ENCODE results near the gene PDSS2.

The PDSS2 gene

DNA sequence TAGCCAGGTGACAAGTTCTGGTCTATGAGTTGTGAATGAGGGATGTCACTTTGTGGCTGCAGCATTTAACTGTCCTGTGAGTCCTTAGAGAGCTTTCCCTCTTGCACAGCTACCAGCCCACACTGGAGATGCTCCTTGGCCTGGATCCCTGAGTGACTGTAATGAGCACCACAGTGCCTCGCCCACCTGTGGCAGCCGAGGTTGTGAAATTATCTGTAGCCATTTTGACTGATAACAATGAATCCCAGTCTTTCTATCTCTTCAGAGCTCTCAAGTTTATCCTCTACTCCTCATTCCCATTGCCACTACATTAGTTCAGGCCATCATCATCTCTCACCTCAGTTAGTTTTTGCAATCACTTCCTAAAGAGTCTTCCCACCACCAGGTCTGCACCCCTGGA lies 302.7 kb downstream of the PDSS2 start:
- H3K23ac ChIP-seq (ENCODE audit: low read length) = no peak overlapping the region
- no CpG with 5 or more reads among the region's 2 CpGs for WGBS (ENCODE audit: extremely low coverage, insufficient coverage, insufficient read length)
- no peak overlapping the region for H2BK5ac ChIP-seq (ENCODE audit: low read depth, low read length, poor library complexity)
- H2BK120ac ChIP-seq (ENCODE audit: insufficient read depth, low read length, poor library complexity) = no peak overlapping the region
- H3K9ac ChIP-seq (ENCODE audit: low read length) = no peak overlapping the region
- H3K4me3 ChIP-seq (ENCODE audit: low read depth, low read length) = no peak overlapping the region
- H2AFZ ChIP-seq (ENCODE audit: insufficient read depth, low read length, poor library complexity) = no peak overlapping the region
- H3K9me3 ChIP-seq (ENCODE audit: insufficient read depth, low read depth, low read length) = no peaks in the 10 kb centered on the region
- H3K14ac ChIP-seq (ENCODE audit: low read length) = no peak overlapping the region
- no peak overlapping the region for H3K18ac ChIP-seq (ENCODE audit: low read length)
- no peak for DNase-seq
- H3K27me3 ChIP-seq (ENCODE audit: insufficient read depth, low read length) = no peaks in the 10 kb centered on the region
- no peaks in the 10 kb centered on the region for H3K4me1 ChIP-seq (ENCODE audit: control insufficient read depth in 1 of 2, insufficient read depth in 2 of 2, low read length in 2 of 2)
- no peak overlapping the region for H3K27ac ChIP-seq (ENCODE audit: low read depth, low read length)
- no peak overlapping the region for H3K4ac ChIP-seq (ENCODE audit: low read depth, low read length)
- no peak overlapping the region for H2BK12ac ChIP-seq (ENCODE audit: low read length)
- no peak overlapping the region for H4K12ac ChIP-seq (ENCODE audit: low read depth, low read length)
- H4K91ac ChIP-seq (ENCODE audit: low read depth, low read length) = no peak overlapping the region
- no peak overlapping the region for H2AK5ac ChIP-seq (ENCODE audit: low read length)
- H3K79me2 ChIP-seq (ENCODE audit: control insufficient read depth, insufficient read depth, low read length, poor library complexity) = no peaks in the 10 kb centered on the region
- no peak overlapping the region for H3K4me2 ChIP-seq (ENCODE audit: low read length)
- H3K36me3 ChIP-seq (ENCODE audit: control insufficient read depth in 1 of 2, insufficient read depth in 2 of 2, low read length in 2 of 2) = no peaks in the 10 kb centered on the region
- H4K8ac ChIP-seq (ENCODE audit: low read depth, low read length) = no peak overlapping the region
- H3K79me1 ChIP-seq (ENCODE audit: low read length) = no peaks in the 10 kb centered on the region

DNA sequence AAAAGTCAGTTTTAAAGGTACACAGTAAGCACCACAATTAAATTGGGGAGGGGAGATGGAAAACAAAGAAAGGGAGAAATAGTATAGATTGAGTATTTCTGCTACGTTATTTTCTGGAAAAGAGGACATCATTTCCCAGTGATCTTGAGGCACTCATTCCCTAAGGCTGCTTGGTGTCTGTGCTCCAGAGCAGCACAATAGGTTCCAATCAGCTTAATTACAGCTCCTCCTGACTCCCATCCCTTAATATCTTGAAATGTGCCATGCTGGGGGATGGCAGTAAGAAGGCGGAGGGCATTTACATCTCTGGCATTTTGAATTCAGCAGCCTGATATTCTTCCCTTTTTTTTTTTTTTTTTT lies 304.6 kb downstream of the PDSS2 start:
- H4K12ac ChIP-seq (ENCODE audit: low read depth, low read length) = no peak overlapping the region
- no peak overlapping the region for H4K8ac ChIP-seq (ENCODE audit: low read depth, low read length)
- H3K14ac ChIP-seq (ENCODE audit: low read length) = no peak overlapping the region
- H3K27me3 ChIP-seq (ENCODE audit: insufficient read depth, low read length) = no peaks in the 10 kb centered on the region
- no peak overlapping the region for H2BK12ac ChIP-seq (ENCODE audit: low read length)
- no peak for DNase-seq
- H3K4me2 ChIP-seq (ENCODE audit: low read length) = no peak overlapping the region
- no CpG with 5 or more reads among the region's 2 CpGs for WGBS (ENCODE audit: extremely low coverage, insufficient coverage, insufficient read length)
- no peak overlapping the region for H4K91ac ChIP-seq (ENCODE audit: low read depth, low read length)
- no peak overlapping the region for H3K27ac ChIP-seq (ENCODE audit: low read depth, low read length)
- H2BK120ac ChIP-seq (ENCODE audit: insufficient read depth, low read length, poor library complexity) = no peak overlapping the region
- H3K79me2 ChIP-seq (ENCODE audit: control insufficient read depth, insufficient read depth, low read length, poor library complexity) = no peaks in the 10 kb centered on the region
- H2AK5ac ChIP-seq (ENCODE audit: low read length) = no peak overlapping the region
- no peaks in the 10 kb centered on the region for H3K79me1 ChIP-seq (ENCODE audit: low read length)
- no peaks in the 10 kb centered on the region for H3K9me3 ChIP-seq (ENCODE audit: insufficient read depth, low read depth, low read length)
- H2BK5ac ChIP-seq (ENCODE audit: low read depth, low read length, poor library complexity) = no peak overlapping the region
- H3K36me3 ChIP-seq (ENCODE audit: control insufficient read depth in 1 of 2, insufficient read depth in 2 of 2, low read length in 2 of 2) = no peaks in the 10 kb centered on the region
- no peaks in the 10 kb centered on the region for H3K4me1 ChIP-seq (ENCODE audit: control insufficient read depth in 1 of 2, insufficient read depth in 2 of 2, low read length in 2 of 2)
- H3K23ac ChIP-seq (ENCODE audit: low read length) = no peak overlapping the region
- no peak overlapping the region for H3K4ac ChIP-seq (ENCODE audit: low read depth, low read length)
- H2AFZ ChIP-seq (ENCODE audit: insufficient read depth, low read length, poor library complexity) = no peak overlapping the region
- H3K9ac ChIP-seq (ENCODE audit: low read length) = no peak overlapping the region
- no peak overlapping the region for H3K4me3 ChIP-seq (ENCODE audit: low read depth, low read length)
- no peak overlapping the region for H3K18ac ChIP-seq (ENCODE audit: low read length)

DNA sequence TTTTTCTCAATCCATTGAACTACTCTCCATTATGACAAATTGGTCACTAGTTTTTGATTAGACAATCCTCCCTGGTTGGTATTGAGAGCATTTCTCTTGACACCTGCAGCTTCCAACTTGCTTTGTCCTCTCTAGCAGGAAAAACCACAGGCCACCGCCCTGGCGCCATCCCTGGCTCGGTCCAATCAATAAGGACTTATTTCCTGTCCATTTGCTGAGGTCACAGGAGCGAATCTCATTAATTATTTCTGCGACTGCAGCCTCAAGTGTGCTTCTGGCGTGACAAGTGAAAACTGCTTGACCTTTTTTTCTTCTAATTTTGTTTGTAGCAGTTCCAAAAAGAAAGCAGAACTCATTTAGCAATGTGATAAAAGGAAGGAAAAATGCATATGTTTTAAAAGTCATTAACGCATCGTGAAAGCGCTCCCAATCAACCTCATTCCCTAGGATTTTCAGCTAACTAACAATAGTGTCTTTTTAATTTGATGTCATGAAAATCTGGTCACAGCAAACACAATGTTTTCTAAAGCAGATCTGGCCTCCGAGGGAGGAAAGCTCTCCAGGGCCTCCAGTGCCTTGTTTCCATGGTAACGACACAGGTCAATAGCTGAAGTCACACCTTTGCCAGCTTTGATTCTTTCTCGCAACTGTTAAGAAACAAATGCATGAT lies 305.1 kb downstream of the PDSS2 start:
- Histone ChIP-seq H2AFZ (ENCODE audit: insufficient read depth, low read length, poor library complexity) (no peak overlapping the region), H3K4ac (ENCODE audit: low read depth, low read length) (no peak overlapping the region), H3K4me3 (ENCODE audit: low read depth, low read length) (no peak overlapping the region), H2BK5ac (ENCODE audit: low read depth, low read length, poor library complexity) (no peak overlapping the region), H4K91ac (ENCODE audit: low read depth, low read length) (no peak overlapping the region), H3K18ac (ENCODE audit: low read length) (no peak overlapping the region), H2AK5ac (ENCODE audit: low read length) (no peak overlapping the region), H3K27me3 (ENCODE audit: insufficient read depth, low read length) (no peaks in the 10 kb centered on the region), H3K79me2 (ENCODE audit: control insufficient read depth, insufficient read depth, low read length, poor library complexity) (no peaks in the 10 kb centered on the region), H2BK12ac (ENCODE audit: low read length) (no peak overlapping the region), H3K14ac (ENCODE audit: low read length) (no peak overlapping the region), H4K8ac (ENCODE audit: low read depth, low read length) (no peak overlapping the region), H3K79me1 (ENCODE audit: low read length) (no peaks in the 10 kb centered on the region), H3K4me1 (ENCODE audit: control insufficient read depth in 1 of 2, insufficient read depth in 2 of 2, low read length in 2 of 2) (no peaks in the 10 kb centered on the region), H3K23ac (ENCODE audit: low read length) (no peak overlapping the region), H2BK120ac (ENCODE audit: insufficient read depth, low read length, poor library complexity) (no peak overlapping the region), H3K9me3 (ENCODE audit: insufficient read depth, low read depth, low read length) (no peaks in the 10 kb centered on the region), H3K4me2 (ENCODE audit: low read length) (no peak overlapping the region), H3K36me3 (ENCODE audit: control insufficient read depth in 1 of 2, insufficient read depth in 2 of 2, low read length in 2 of 2) (no peaks in the 10 kb centered on the region), H3K27ac (ENCODE audit: low read depth, low read length) (no peak overlapping the region), H4K12ac (ENCODE audit: low read depth, low read length) (no peak overlapping the region), H3K9ac (ENCODE audit: low read length) (no peak overlapping the region)
- DNase-seq = no peak
- whole genome bisulfite sequencing (ENCODE audit: extremely low coverage, insufficient coverage, insufficient read length) = no CpG with 5 or more reads among the region's 12 CpGs

DNA sequence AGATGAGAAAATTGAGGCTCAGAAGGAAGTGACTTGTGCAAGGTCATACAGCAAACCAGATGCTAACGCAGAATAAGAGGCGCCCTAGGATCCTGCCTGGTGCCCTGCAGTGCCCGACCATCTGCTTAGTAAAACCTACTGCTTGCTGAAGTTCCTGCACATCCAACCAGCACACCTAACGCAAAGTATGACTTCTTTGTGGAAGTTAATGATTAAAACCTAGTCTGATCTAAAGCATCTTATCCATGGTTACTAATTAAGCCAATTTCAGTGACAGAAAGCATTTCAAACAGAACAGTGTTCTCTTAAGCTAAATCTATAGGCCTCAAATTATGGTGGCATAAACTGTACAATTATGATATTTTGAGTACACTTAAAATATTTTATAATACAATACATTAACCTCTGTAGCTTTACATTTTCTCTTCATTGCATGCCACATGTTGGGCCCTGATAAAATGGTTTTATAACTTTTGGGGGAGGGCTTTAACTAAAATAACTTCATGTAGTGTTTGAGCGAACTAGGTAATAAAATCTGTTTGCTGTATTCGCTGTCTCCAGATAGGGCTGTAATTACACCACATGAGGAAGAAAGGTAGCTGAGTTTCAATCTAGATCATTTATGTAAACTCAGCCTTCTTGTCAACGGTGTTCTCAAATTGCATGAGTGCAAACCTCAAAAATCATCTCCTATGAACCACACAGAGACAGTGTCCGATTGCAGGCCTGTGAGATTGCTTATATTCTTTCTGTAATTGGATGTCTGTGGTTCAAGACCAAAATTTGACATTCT lies 306.5 kb downstream of the PDSS2 start:
- H2BK12ac ChIP-seq (ENCODE audit: low read length) = no peak overlapping the region
- H3K27me3 ChIP-seq (ENCODE audit: insufficient read depth, low read length) = no peaks in the 10 kb centered on the region
- no peak overlapping the region for H4K91ac ChIP-seq (ENCODE audit: low read depth, low read length)
- no peak overlapping the region for H3K27ac ChIP-seq (ENCODE audit: low read depth, low read length)
- H3K36me3 ChIP-seq (ENCODE audit: control insufficient read depth in 1 of 2, insufficient read depth in 2 of 2, low read length in 2 of 2) = no peaks in the 10 kb centered on the region
- no peak overlapping the region for H3K18ac ChIP-seq (ENCODE audit: low read length)
- no peak overlapping the region for H3K4me2 ChIP-seq (ENCODE audit: low read length)
- no peak overlapping the region for H3K14ac ChIP-seq (ENCODE audit: low read length)
- no peaks in the 10 kb centered on the region for H3K9me3 ChIP-seq (ENCODE audit: insufficient read depth, low read depth, low read length)
- H4K8ac ChIP-seq (ENCODE audit: low read depth, low read length) = no peak overlapping the region
- no peak overlapping the region for H4K12ac ChIP-seq (ENCODE audit: low read depth, low read length)
- H3K23ac ChIP-seq (ENCODE audit: low read length) = no peak overlapping the region
- WGBS (ENCODE audit: extremely low coverage, insufficient coverage, insufficient read length) = no CpG with 5 or more reads among the region's 8 CpGs
- no peaks in the 10 kb centered on the region for H3K79me1 ChIP-seq (ENCODE audit: low read length)
- H3K4me3 ChIP-seq (ENCODE audit: low read depth, low read length) = no peak overlapping the region
- no peak overlapping the region for H2AFZ ChIP-seq (ENCODE audit: insufficient read depth, low read length, poor library complexity)
- H2AK5ac ChIP-seq (ENCODE audit: low read length) = no peak overlapping the region
- H3K4me1 ChIP-seq (ENCODE audit: control insufficient read depth in 1 of 2, insufficient read depth in 2 of 2, low read length in 2 of 2) = no peaks in the 10 kb centered on the region
- no peak overlapping the region for H2BK5ac ChIP-seq (ENCODE audit: low read depth, low read length, poor library complexity)
- no peaks in the 10 kb centered on the region for H3K79me2 ChIP-seq (ENCODE audit: control insufficient read depth, insufficient read depth, low read length, poor library complexity)
- no peak overlapping the region for H3K9ac ChIP-seq (ENCODE audit: low read length)
- no peak overlapping the region for H3K4ac ChIP-seq (ENCODE audit: low read depth, low read length)
- no peak overlapping the region for H2BK120ac ChIP-seq (ENCODE audit: insufficient read depth, low read length, poor library complexity)
- DNase-seq = no peak
